Muscle of arm (tissue), 12 donors: Measurements from ENCODE around the gene GSTM1. TPM values are rescaled to one million over a fixed set of nuclear protein-coding genes. Genes with fewer than 3 reads are reported as not detected.

Source experiments
- DNase-seq: peaks from one replicate; pipeline ENCODE4 v3.0.0-alpha.2; 2013
- polyA plus RNA-seq, 12 donors: library from polyadenylated mRNA; unstranded; fragments of 120-200 nt; gene quantifications; one replicate each; pipeline ENCODE4 v1.2.1, GENCODE V29; 2013; ENCODE audit not compliant: insufficient read length in 12 of 12

Gene GSTM1
- polyA plus RNA-seq, 12 donors = 0.39 to 89.9 (median 48.3) TPM; not detected in 1

DNA sequence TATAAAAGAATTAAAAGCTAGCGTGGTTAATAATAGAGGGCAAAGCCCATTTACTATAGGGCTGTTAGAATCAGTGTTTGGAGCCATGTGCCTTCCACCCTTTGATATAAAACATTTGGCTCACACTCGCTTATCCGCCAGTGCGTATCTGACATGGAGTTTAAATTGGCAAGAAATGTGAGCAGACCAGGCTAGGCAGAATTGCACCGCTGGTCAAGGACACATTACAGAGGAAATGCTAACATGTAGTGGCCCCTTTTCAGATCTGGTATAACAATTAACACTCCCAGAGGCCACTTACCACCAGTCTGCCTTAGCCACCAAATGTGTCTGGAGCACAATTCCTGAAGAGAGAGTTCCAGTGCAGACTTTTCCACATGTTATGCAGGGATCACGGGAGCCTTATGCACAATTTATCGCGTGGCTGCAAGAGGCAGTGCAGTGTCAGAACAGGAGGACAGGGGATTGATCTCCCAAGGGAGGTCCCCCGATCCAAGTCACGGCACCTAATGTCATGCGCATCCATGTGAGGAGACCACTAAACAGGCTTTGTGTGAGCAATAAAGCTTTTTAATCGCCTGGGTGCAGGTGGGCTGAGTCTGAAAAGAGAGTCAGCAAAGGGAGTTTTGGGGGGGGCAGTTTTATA lies 39.2 kb downstream of the GSTM1 start:
- DNase-seq = no peak

DNA sequence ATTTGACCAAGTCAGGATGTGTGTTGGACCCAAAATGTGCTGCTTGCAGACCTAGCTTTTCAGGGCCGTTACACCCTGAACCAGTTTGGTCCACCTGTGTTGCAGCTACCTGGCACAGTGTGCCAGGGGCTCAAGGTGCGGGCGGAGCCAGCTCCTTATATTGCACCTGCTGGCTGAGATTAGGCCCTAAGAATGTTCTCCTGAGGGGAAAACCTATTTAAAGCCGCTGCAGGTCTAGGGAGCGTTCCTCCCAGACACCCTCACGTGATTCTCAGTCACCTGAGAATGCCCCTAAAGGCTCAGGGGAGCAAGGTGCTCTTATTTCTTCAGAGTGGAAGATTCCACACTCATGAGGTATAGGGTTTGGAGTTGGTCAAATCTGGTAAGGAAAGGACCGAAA lies 41.3 kb downstream of the GSTM1 start:
- no peak for DNase-seq

DNA sequence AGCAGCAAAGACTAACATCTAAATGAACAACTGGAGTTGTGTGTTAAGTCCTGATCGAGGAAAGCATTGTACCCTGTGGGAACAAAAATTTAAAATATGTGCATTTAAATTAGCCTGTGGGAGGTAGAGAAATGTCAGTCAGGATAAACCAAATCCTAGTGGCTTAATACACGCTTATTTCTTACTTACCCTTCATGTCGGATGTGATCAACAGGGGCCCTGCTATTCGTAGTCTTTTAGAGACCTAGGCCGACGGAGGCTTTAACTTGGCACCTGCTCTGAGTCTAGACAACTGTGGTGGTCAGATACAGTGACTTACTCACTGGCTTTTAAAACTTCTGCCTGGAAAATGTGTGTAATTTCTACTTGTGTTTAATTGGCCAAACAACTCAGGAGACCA lies 43.0 kb downstream of the GSTM1 start:
- DNase-seq = no peak

DNA sequence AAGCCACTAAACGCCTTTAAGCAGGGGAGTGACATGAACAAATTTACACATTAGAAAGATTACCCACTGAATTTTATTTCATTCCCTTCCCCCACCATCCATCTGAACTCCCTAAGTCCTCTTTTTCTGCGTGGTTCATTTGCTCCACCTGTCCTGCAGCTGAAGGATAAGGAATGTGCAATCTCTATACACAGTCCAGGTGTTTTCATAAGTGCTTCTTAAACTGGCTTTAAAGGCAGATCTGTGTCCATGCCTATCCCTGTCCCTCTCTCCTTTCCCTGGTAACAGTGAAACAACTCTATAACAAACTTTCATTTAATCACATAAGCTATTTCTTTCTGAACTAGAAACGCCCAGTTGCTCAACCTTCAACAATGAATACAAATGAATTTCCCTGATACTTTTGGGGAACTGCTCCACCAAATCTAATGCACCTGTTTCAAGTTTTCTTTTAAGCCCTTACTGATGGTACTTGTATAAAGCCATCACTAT lies 44.8 kb downstream of the GSTM1 start:
- no peak for DNase-seq

DNA sequence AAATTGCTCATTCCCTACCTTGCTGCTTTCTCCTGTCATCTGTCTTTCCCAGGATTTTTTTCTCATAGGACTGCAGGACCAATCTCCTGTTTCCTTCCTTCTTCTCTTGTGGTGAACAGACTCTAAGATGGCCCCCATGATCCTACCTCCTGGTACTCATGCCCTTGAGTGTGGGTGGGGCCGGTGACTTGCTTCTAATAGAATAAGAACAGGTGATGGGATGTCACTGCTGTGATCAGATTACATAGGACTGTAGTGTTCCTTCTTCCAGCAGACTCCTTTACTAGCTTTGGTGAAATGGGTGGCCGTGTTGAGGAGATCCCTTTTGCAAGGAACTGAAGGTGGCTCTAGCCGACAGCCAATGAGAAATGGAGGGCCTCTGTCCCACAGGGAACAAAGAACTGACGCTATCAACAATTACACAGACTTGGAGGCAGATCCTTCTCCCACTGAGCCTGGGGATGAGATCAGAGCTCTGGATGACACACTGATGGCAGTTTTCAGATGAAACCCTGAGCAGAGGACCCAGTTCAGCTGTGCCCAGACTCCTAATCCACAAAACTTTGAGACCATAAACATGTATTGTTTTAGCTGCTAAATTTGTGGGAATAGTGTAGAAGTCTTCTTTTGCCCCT lies 45.7 kb downstream of the GSTM1 start:
- DNase-seq = no peak

DNA sequence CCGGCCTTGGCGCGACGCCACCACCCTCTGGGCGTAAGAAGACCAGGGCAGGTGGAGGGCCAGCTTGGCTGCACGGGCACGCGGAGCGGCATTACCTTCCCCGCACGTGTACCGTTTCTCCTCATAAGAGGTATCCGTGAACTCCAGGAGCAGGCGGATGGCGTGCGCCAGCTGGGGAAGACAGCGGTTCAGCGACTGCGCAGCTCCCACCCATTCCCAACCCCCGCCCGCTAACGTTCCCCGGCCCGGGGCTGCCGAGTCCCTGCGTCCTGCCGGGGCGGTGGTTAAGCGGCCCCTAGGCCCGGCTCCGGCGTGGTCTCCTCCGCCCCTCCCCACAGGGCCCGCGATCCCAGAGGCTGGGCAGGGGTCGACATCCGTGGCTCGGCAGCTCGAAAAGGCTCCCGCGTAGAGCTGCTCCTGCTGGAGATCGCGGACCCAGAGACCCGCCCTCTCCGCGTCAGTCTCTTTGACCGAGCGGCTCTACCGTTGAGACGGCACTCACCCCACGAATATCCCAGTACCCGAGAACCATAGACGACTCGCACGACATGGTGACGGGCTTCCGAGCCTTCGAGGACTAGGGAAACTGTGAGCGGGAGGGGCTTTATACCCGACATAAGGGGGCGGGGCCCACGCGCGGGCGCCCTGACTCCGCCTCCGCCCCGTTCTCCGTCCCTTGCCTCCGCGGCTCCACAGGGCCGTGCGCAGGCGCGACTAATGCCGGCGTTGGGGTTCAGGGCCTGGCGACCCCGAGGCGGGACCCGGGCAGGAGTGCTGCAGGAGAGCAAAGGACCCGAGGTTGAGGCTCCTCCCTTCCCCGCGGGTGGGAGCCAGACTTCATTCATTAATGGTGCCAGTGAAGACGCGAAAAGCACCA lies 52.4 kb downstream of the GSTM1 start:
- DNase-seq = peak; percentile 82

DNA sequence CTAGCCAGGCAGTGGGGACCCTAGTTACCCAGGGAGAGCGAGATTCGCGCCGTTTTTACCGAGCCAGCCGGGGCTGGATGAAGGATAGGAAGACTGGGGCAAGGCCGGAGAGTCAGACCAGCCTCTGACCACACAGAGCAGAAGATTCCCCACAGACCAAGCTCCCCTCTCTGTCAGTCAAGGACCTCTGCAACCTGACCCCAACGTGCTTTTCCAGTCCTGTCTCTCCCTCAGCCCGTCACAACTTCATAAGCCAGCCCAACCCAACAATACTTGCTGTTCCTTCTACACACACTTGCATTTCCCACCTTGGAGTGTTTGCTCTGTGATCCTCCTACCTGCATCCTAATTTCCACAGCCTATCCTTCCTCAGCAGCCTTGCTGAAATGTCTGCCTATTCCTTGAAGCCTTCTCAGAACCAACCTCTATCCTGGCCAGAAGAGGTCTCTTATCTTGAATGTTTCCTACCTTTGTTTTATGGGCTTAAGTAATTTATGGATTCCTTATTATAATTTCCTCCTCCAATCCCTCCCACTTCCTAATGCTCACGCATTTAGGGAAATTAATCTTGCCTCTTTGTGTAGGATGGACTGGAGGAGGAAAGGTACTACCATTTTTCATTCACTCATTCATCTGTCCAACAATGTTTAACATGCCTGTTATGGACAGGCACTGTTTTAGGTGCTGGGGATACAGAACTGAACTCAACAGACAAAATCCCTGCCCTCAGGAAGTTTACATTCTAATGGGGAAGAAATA lies 53.2 kb downstream of the GSTM1 start, which contains the start of gene GSTM3:
Gene GSTM3, minus strand, starts transcription at position 424 of the 759 bp plus-strand sequence. CDS start 751 bp downstream, outside the sequence.
- DNase-seq = no peak

Other genes with a start within 250 kb of the GSTM1 start
- gene SYPL2, start 221.3 kb upstream of the GSTM1 start, polyA plus RNA-seq = 100 to 1,000 TPM in 11 of 12 donors, 10 to 100 TPM in 1; 64.4 to 356 (median 243) TPM
- 10 to 100 TPM in 10 of 12 donors, 1 to 10 TPM in 1, not detected in 1; 9.3 to 30.9 (median 21.0) TPM for gene ATXN7L2, start 203.9 kb upstream of the GSTM1 start, polyA plus RNA-seq
- 10 to 100 TPM in 4 of 12 donors, 1 to 10 TPM in 7, not detected in 1; 6.9 to 13.9 (median 9.4) TPM for gene CYB561D1, start 193.7 kb upstream of the GSTM1 start, polyA plus RNA-seq
- gene AMIGO1, start 178.1 kb upstream of the GSTM1 start, polyA plus RNA-seq = 10 to 100 TPM in 8 of 12 donors, 1 to 10 TPM in 3, not detected in 1; 4.1 to 16.8 (median 12.4) TPM
- gene GPR61, start 147.9 kb upstream of the GSTM1 start, polyA plus RNA-seq = 1 to 10 TPM in 10 of 12 donors, not detected in 2; 1.6 to 3.6 (median 2.2) TPM
- gene GNAI3, start 139.2 kb upstream of the GSTM1 start, polyA plus RNA-seq = 10 to 100 TPM in 1 of 12 donors, 1 to 10 TPM in 10, not detected in 1; 6.2 to 10.7 (median 7.6) TPM
- not detected for gene GNAT2, start 68.2 kb upstream of the GSTM1 start, polyA plus RNA-seq
- 10 to 100 TPM in 11 of 12 donors, not detected in 1; 22.1 to 54.9 (median 33.5) TPM for gene AMPD2, start 68.0 kb upstream of the GSTM1 start, polyA plus RNA-seq
- 10 to 100 TPM in 11 of 12 donors, not detected in 1; 12.2 to 26.8 (median 18.9) TPM for gene GSTM4, start 31.7 kb upstream of the GSTM1 start, polyA plus RNA-seq
- gene GSTM2, start 19.8 kb upstream of the GSTM1 start, polyA plus RNA-seq = 100 to 1,000 TPM in 11 of 12 donors, not detected in 1; 122 to 195 (median 169) TPM
- gene GSTM5, start 24.4 kb downstream of the GSTM1 start, polyA plus RNA-seq = 10 to 100 TPM in 11 of 12 donors, not detected in 1; 10.2 to 32.5 (median 24.9) TPM
- gene GSTM3, start 53.2 kb downstream of the GSTM1 start, polyA plus RNA-seq = 10 to 100 TPM in 11 of 12 donors, not detected in 1; 17.8 to 60.4 (median 38.3) TPM
- gene EPS8L3, start 76.1 kb downstream of the GSTM1 start, polyA plus RNA-seq = 10 to 100 TPM in 1 of 12 donors, under 1 TPM in 3, not detected in 8; 0.05 to 15.0 (median 0.31) TPM
- gene CSF1, start 223.0 kb downstream of the GSTM1 start, polyA plus RNA-seq = 10 to 100 TPM in 3 of 12 donors, 1 to 10 TPM in 8, not detected in 1; 6.0 to 17.8 (median 8.8) TPM